ENCODE results near the gene SRSF4. TPM values are rescaled to one million over a fixed set of nuclear protein-coding genes. Genes with fewer than 3 reads are reported as not detected.

Gene SRSF4
- total and polyA plus RNA-seq, 9 of the 15 experiments (the other 6 are each of a cell fraction or from before 2014, with no cell fraction given): 15.9 to 132 (median 82.0) TPM

DNA sequence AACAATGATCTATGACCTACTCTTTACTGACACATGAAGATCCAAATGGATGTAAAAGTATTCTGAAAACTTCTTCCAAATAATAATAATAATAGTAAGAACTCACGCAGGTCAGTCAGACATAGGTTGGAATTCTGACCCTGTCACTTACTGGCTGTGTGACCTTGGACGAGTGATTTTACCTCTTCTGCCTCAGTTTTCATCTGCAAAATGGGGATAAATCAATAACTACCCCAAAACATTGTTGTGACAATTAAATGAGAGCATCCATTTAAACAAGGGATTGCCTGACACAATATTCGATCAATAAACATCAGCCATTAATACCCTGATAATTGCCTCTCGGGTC lies 48.5 kb upstream of the SRSF4 start:
- 0% methylated on average over 4 of the region's 4 CpGs for WGBS (ENCODE audit: insufficient coverage, low coverage, missing lambda C conversion rate)
- H3K36me3 ChIP-seq (ENCODE audit: control insufficient read depth, insufficient read depth, low read length): peaks cover 18% of the 10 kb centered on the region; the same call in 2 of the 3 replicates
- H3K9me1 ChIP-seq (ENCODE audit: control insufficient read depth, insufficient read depth, low read length): no peaks in the 10 kb centered on the region
- peak overlapping the region; percentile 83 to 94 for H3K9ac ChIP-seq (ENCODE audit: insufficient read depth in 1 of 2, low read depth in 2 of 2, low read length in 2 of 2)
- H3K27me3 ChIP-seq (ENCODE audit: control insufficient read depth in 2 of 2, insufficient read depth in 2 of 2, low read length in 2 of 2): no peaks in the 10 kb centered on the region
- no peak for FAIRE-seq
- in situ Hi-C loops (cut with MboI): loop anchor here (10.0 kb wide), 2 partner anchors 475 to 875 kb away; no protein-coding TSS in a partner anchor
- H3K9me3 ChIP-seq (replicated peaks; ENCODE audit: control insufficient read depth, insufficient read depth, low read depth, low read length): no peaks in the 10 kb centered on the region
- H3K4me2 ChIP-seq (ENCODE audit: insufficient read depth, low read length): peak overlapping the region; percentile 81
- intact Hi-C loops (cut with micrococcal nuclease): loop anchor here (10.0 kb wide), 2 partner anchors 885 to 1545 kb away; no protein-coding TSS in a partner anchor
- peaks cover 7 to 12% of the 10 kb centered on the region in 2 experiments; a peak in 3 of 5 replicates for H3K4me1 ChIP-seq (replicated peaks in 1 of 2; ENCODE audit: control insufficient read depth in 2 of 2, insufficient read depth in 2 of 2, low read length in 2 of 2)
- peak overlapping the region; percentile 75 for H3K27ac ChIP-seq (ENCODE audit: extremely low read depth, low read depth, low read length)
- peak overlapping the region; percentile 98 for H2AFZ ChIP-seq (ENCODE audit: low read depth, low read length)
- POLR2A ChIA-PET: interaction anchor here (0.7 to 3.0 kb wide), 4 partner anchors 10 to 1631 kb away, joined by 3 to 18 read pairs (median 3); no protein-coding TSS in a partner anchor
- H3K79me2 ChIP-seq (ENCODE audit: control insufficient read depth, insufficient read depth, low read length): peaks cover 36% of the 10 kb centered on the region
- BruUV-seq (replicated peaks): no TSS peak
- H3K4me3 ChIP-seq: peak overlapping the region; percentile 78
- no peak for ATAC-seq
- CTCF ChIA-PET (ENCODE audit: low intra/inter-chr PET ratio): no interaction called here
- DNase-seq (ENCODE audit: extremely low read depth in 1 of 4, low spot score in 3 of 4): no peak
- H4K20me1 ChIP-seq (replicated peaks; ENCODE audit: control insufficient read depth, insufficient read depth, low read length): 0 out of 2 replicates have a peak, but pooled peaks cover 3% of the 10 kb centered on the region
- no peak for TF ChIP-seq C11orf30 (IDR thresholded peaks at IDR 0.05; ENCODE audit: low read depth)
- TF ChIP-seq BHLHE40 (IDR thresholded peaks at IDR 0.05; ENCODE audit: low read length): no peak
- TF ChIP-seq RBM14 (IDR thresholded peaks at IDR 0.05; ENCODE audit: borderline replicate concordance, insufficient read depth, low read depth, low read length): no peak
- TF ChIP-seq RCOR1 (IDR thresholded peaks at IDR 0.05; ENCODE audit: borderline replicate concordance in 1 of 2, low read depth in 2 of 2, low read length in 2 of 2): peak in 1 of 2 experiments; percentile 65; a peak in 2 of 4 replicates
- no peak for TF ChIP-seq E2F8 (IDR thresholded peaks at IDR 0.05; ENCODE audit: low read depth, partially characterized antibody)
- peak; percentile 30; the same call in 1 of the 2 replicates for TF ChIP-seq HDAC2 (IDR thresholded peaks at IDR 0.05)
- 0 out of 2 replicates have a peak, but pooled peaks have one; percentile 22 for TF ChIP-seq NFATC3 (IDR thresholded peaks at IDR 0.05)
- no peak for TF ChIP-seq ZSCAN32 (CRISPR knock-in tag; IDR thresholded peaks at IDR 0.05)
- TF ChIP-seq RHOXF2B (CRISPR knock-in tag; conservative IDR thresholded peaks at IDR 0.05): no peak
- TF ChIP-seq, protein P1, sequence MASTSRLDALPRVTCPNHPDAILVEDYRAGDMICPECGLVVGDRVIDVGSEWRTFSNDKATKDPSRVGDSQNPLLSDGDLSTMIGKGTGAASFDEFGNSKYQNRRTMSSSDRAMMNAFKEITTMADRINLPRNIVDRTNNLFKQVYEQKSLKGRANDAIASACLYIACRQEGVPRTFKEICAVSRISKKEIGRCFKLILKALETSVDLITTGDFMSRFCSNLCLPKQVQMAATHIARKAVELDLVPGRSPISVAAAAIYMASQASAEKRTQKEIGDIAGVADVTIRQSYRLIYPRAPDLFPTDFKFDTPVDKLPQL (IDR thresholded peaks at IDR 0.05; ENCODE audit: extremely low read depth, insufficient read length): no peak
- TF ChIP-seq, protein P2, sequence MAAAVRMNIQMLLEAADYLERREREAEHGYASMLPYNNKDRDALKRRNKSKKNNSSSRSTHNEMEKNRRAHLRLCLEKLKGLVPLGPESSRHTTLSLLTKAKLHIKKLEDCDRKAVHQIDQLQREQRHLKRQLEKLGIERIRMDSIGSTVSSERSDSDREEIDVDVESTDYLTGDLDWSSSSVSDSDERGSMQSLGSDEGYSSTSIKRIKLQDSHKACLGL (CRISPR knock-in tag; IDR thresholded peaks at IDR 0.05; ENCODE audit: borderline replicate concordance, poor library complexity, severe bottlenecking): no peak
- no peak for TF ChIP-seq CC2D1A (IDR thresholded peaks at IDR 0.05)
- no peak for TF ChIP-seq SMAD2 (IDR thresholded peaks at IDR 0.05; ENCODE audit: low read depth, low read length)
- TF ChIP-seq ZNF324 (CRISPR knock-in tag; IDR thresholded peaks at IDR 0.05): no peak
- TF ChIP-seq TAF1 (IDR thresholded peaks at IDR 0.05; ENCODE audit: control insufficient read depth, extremely low read depth, insufficient read depth, low read length, severe bottlenecking): no peak
- peak; percentile 89 for TF ChIP-seq RBM25 (IDR thresholded peaks at IDR 0.05; ENCODE audit: low read depth, low read length, severe bottlenecking)

Measured in K562 (cell line).